ENCODE measurements around the gene RAD51B.
"Not testable (repeated sequence)": the region's sequence is repeated elsewhere in the genome, so short reads cannot be mapped to it uniquely, and the experiment has no call there.

The RAD51B gene

DNA sequence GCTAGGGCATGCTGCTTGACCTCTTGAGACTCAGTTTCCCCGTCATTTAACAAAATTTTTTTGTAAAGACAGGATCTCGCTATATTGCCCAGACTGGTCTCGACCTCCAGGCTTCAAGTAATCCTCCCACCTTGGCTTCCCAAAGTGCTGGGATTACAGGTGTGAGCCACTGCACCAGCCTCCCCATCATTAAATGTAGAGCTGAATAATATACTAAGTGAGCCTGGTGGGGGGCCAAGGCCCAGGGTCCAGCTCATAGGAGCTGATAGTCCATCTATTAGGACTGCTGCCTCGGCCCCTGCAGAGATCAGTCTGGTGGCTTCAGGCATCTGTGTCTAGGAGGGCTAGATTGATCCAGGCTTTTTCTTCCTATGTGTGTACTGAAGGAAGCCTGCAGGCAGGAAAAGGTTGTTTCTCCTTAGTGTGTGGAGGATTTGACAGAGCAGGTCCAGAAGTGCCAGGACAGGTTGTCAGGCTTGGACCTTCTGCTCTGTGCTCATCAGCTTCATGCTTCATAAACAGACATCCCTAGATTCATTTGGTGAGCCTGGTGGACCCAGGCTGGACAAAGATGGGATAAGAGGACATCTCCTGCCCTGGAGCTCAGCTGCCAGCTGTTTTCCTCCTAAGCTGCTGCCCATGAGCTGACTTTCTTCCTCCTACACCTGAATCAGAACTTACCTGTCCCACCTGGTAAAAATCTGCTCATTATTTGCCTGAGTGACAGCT, 837.9 kb downstream of the RAD51B start:
- no peak for DNase-seq

DNA sequence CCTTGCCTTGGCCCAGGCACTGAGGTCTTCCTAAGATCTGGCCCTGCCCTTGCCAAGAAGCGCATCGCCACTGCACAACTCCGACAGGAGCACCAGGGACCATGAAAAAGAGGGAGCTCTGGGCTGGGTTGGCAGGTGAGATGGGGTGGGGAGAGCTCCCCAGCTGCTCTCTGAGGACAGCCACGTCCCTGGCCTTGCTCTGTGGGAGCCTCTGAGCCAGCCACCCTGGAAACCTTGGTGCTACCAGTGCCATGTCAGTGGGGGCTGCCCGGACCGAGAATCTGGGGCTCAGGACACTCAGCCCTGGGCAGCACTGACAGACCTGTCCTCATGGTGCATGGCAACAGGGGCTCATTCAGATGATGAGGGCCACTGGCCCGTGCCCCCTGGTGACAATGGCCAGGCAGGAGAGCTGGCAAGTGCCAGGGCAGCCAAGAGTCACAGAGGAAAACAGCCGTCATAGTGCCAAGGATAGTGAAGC, 838.5 kb downstream of the RAD51B start:
- DNase-seq: no peak

DNA sequence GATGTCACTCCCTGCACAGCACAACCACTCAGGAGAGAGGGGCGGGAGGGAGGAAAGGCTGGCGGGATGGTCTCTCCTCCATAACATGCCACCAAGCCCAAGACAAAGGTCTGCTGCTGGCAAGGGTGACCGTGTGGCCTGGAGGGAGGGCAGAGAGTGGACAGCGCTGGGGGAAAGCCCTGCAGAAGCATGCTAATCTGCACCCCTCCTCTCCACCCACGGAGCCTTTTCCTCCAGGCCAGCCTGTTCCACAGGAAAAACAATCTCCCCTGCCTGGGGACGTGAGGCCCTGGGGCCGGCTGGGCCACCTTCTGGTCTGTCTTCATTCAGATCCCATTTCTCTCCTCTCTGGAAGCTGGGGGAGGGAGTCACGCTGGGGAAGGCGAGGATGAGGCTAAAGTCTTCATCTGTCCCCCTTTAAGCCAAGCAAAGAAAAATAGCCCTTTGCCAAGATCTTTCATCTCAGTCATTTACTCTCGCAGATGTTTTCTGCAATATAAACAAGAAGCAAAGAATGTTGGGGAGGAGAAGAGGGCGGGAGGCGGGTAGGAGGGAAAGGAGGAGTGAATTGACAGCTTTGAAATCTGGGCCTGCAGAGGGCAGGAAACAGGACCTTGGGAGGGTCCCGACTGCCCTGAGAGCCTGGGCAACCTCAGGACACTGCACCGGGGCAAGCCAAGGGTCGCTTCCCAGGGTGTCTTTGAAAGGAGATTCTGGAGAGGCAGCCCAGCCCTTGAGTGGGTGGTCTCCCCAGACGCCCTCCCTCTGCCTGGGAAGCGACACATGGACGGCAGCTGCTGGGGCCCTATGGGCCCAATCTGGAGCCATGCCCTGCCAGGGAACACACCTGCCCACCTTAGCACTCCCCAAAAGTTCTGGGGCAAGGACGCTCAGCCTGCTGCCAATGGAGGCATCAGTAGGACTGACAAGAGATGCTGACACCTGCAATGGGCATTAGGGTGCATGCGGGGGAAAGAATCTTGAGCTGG, 839.7 kb downstream of the RAD51B start:
- no peak for DNase-seq

DNA sequence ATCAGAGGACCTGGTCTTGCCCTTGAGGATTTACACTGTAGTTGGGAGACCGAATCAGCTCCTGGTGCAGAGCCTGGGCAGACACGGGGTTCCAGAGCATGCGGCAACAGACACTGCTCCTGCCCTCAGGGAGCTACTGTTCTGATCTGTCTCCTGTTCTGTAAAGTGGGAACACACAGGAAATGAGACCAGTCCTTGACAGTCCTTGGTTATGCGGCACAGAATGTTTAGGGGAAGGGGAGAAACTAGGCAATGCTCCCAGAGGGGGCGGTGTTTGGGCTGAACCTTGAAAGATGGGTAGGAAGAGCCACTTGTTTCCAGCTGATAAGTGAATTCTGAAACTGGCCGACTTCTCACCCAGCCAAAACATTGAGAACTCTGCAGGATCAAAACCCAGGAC, 840.9 kb downstream of the RAD51B start:
- DNase-seq: no peak

DNA sequence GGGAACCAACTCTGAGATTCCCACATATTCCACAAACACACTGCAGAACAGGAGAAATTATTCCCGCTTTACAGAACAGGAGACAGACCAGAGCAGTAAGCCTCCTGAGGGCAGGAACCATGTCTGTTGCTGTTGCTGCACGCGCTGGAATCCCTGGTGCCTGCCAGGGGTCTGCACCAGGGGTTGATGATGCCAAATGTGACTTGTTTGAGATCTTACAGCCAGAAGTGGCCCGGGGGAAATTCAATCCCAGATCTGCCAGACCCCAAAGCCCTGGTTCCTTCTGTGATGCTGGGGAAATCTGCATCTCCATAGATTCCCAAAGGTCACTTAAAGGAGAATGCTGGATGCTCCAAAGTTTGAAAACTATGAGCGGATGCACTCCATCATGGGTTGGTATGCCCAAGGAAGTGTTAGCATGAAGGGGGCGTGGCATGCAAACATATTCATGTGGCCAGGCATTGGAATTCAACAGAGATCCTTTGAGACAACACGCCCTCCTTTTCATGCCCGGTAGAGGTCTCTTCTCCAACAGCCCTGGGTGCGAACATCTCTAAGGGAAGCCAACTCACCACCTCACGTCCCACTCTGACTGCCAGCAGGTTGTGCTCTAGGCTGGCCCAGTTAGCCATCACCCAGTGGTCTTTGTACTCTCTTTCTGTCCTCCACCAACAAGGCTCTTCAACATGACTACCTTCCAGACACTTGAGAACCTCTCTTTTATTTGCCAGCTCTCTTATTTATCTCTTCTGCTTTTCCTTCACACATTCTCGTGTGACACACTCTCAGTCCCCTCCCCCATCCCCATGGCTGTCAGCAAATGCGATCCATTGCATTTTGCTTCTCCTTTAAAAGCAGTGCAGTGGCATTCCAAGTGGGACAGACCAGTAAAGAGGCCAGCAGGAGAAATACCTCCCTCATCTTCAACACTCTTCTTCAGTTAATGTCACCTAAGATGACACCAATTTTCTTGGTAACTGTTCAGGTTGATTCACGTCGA, 841.9 kb downstream of the RAD51B start:
- no peak for DNase-seq

DNA sequence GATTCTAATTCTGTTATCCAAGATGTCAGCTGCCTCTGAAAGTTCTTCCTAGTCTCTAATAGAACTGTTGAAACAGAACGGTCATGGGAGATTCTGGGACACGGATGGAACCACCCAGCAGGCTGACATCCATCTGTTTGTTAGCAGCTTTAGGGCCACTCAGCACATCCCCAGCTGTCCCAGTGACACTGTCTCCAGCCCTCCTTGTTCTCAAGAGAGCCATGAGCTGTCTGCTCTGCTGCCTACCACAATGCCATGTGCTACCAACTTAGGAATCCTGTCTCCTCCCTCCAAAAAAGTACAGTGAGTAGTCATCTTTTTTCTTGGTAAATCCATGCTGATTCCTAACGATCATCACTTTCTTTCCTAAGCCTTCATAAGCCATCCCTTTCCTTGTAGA, 842.8 kb downstream of the RAD51B start:
- no peak for DNase-seq

DNA sequence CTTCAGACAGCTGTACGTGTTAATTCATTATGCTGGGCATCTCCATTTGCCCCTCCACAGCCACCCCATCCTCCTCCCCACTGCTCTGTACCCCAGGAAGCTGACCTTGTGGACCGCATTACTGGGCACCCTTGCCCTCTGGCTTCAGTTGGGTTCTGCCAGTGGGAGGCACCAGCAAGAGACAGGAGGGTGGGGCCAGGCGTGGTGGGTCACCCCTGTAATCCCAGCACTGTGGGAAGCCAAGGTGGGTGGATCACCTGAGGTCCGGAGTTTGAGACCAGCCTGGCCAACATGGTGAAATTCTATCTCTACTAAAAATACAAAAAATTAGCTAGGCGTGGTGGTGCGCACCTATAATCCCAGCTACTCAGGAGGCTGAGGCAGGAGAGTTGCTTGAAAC, 843.2 kb downstream of the RAD51B start:
- DNase-seq: not testable (repeated sequence)

DNA sequence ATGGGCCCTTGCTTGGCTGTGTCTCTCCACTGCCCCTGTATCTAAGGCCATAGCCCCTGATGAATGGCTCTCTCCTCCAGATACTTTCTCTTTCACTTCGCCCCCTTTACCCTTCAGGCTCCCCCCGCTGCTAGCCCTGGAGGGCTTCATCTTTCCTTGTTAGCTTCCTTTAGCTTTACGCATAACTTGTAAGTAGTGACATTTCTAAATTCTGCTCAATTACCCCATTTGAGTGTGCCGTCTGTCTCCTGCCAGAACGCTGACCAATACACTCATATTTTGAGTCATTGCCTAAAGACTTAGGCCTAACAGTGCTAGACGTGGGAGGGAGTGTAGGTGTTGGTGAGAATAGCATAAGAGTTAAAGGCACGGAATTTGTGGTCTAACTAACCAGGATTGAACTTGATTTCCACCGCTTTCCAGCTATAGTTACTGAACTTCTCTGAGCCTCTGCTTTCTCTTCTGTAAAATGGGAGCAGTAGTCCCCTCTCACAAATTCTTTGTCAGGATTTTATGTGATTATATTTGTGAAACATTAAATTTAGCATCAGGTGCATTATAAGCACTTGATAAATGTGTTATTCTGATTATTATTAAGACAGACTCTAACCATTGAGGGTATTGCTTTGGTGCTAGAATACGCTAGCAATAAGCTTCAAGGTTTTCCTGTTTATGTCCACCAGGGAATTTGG, 844.0 kb downstream of the RAD51B start:
- DNase-seq: no peak

DNA sequence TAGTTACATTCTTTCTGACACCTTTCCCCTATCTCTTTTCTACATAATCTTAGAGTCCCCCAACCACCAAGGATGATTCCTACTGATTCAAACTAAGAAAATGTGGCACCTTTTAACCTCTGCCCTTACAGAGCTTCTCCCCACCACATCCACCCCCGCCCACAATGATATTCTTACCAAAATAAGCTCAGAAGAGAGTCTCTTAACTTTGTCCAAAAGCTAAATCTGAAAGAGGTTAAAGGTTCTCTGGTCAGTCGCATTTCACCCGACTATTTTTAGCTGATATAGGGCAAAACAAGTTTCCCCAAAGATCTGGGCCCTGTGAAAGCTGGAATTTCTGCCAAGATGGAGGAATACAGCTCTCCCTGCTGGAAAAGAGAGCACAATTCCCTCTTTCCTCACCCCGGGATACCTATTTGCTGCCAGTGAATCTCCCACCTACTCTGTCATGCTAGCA, 844.7 kb downstream of the RAD51B start:
- DNase-seq: no peak

DNA sequence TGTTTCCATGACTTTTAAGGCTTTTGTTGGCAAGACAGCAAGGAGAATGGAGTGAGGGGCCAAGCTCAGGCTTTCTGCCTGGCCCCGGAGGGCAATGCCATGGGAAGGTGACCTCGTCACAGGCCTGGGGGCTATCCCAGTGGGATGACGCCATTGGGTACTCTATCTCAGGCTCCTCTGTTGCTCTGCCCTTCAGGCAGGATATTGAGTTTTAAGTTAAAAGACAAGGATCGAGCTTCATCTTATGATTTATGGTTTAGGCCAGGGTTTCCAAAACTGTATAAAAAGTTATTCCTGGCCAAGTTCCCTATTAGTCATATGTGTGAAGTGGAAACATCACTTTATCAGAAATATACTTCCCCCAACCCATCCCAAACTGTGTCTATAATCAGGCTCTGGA, 845.6 kb downstream of the RAD51B start:
- DNase-seq: no peak

DNA sequence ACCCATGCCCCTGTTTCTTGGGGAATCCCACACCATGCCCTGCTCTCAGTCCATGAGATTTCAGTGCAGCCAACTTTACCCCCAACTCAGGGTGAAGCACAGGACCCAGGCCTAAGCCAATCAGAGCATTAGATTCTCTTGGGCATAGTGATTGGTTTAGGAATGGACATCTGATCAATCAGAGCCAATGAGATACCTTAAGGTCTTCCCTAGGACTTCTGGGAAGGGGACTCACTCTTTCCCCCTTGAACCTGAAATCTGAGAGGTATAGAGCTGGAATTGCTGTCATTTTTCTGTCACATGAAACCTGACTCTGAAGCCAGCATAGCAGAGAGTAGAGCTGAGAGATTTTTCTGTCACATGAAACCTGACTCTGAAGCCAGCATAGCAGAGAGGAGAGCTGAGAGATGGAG, 846.2 kb downstream of the RAD51B start:
- no peak for DNase-seq

DNA sequence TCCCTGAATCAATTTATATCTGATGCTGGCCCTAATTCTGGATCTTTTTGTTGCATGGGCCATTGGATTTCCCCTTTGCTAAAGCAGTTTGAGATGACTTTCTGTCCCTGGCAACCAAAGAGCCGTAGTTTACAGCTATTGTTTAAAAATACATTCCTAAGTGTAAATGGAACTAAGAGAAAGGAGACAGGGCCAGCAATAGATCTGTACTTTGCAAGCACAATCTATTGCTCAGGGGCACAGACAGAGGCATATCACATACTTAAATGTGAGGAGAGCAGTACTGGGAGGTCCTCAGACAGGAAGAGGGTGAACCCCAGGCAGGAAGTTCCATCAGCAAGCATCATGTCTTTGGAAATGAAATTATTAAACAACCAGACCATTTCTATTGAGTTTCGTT, 846.7 kb downstream of the RAD51B start:
- DNase-seq: no peak

DNA sequence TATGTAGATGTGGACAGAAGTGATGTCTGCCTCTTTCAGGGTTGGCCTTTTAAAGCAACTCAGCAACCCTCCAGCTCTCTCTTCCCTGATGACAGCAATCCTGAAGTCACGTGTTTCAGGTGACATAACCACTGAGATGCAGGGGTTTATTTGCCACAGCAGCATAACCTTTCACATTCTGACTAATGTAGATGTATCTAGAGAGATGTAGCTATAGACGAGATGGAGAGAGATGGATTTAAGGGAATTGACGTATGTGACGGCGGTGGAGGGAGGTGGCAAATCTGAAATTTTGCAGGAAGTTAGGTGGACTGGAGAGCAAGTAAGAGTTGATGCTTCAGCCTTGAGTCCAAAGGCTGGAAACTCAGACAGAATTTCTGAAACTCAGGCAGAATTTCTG, 847.3 kb downstream of the RAD51B start:
- DNase-seq: no peak

DNA sequence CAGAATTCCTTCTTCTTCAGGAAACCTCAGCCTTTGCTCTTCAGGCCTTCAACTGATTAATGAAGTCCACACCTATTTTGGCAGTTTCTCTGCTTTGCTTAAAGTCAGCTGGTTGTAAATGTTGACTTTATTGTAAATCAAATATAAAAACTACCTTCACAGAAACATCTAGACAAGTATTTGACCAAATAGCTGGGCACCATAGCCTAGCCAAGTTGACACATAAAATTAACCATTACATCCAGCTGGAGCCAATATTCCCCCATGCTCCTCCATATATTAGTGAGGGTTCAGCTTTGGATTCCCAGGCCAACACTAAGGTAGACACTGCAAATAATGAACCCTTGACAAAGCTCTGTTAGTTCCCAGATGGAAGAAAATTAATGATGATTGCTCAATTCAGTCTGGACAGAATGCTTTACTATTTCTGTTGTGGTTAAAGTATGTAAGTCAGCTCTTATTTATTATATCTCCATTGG, 847.8 kb downstream of the RAD51B start:
- DNase-seq: no peak

DNA sequence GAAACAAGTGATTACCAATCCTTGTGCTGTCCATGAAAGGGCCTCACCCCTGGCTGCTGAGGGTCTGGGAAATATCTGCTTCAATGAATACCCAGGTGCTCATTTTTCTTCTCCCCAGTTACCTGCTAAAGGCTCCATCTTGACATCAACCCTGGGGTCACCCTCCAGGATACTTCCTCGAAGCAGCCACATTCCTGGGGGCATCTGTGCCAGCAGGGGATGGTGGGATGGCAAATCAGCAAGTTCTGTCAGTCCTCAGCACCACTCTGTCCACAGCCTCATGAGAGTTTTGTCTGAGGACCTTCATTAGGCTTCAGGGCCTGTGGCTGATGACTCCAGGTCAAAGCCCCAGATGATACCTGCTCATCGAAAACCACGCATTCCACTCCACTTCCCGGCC, 848.4 kb downstream of the RAD51B start:
- no peak for DNase-seq

DNA sequence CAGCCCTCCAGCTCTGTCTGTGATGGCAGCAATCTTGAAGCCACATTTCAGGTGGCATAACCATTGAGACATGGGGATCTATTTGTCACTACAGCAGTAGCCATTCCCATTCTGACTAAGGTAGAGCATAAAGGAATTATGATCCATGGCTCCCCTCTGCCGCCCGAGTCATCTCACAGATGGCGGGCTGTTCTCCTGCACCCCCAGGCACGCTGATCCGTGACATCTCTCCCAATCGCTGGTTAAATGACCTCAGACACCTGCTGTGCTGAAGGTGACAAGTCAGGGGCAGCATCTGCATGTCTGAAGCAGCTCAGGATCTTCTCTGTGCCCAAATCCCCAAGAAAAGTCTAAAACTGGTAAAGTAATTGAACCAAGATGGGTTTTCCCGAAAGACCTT, 849.0 kb downstream of the RAD51B start:
- DNase-seq: no peak

DNA sequence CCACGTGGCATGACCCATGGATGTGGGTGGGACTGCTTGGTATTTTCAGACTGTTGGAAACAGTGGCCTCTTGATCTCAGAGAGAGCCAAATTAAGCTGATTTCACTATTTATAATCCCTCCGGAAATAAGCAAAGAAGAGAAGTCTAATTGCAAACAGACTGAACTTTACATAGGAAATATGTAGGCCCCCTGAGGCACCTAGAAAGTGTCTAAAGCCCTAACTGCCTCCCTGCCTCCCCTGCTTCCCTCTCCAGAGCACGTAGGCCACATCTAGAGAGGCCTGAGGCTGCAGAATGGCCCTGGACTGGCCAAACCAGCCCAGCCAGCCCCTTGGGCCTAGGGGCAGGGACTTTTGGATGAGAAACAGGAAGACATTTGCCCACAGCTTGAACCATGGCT, 849.5 kb downstream of the RAD51B start:
- no peak for DNase-seq

DNA sequence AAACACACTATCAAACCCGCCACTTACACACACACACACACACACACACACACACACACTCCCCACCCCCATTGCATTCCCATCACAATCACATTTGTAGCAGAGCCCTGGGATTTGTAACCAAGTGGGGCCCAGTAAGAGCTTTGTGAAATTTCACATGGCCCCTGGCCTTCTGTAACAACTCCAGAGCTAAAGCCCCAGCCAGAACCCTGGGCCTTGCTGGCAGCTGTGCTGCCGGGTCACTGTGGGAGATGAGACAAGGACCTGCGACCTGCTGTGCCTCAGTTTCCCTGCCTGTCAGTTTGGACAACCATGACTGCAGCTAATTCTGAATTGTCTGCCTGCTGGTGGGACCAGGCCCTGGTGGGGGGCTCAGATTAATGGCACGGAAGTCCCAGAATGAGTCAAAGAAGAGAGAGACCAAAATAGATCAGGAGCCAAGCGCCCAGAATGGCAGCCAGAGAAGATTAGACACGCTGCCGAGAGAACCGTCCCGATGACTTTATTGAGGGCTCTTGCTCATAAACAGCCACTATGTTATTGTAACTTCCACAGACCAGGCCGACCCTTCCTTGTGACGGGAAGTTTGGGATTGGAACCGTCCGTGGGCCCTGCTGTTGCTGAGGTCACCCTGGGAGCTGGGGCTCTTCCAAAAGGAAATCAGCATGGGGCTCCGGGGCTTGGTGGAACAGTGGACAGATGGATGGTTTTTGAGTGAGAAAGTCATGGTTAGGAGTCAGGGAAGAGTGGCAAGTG, 850.2 kb downstream of the RAD51B start:
- DNase-seq: no peak

DNA sequence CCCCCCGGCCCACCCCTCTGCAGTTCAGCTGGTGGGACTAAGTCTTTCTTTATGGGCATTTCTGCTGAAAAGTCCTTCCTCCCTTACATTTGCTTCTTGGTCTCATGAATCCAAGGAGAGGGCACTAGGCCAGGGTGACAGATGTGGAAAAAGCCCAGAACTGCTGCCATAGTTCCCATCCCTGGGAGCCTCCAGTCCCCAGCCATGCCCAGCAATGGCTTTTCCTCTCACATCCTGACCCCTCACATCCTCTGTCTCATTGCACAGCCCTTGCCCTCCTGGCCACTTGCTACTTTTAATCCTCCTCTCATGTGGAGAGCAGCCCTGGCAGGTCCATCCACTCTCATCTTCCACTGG, 850.8 kb downstream of the RAD51B start:
- DNase-seq: no peak

DNA sequence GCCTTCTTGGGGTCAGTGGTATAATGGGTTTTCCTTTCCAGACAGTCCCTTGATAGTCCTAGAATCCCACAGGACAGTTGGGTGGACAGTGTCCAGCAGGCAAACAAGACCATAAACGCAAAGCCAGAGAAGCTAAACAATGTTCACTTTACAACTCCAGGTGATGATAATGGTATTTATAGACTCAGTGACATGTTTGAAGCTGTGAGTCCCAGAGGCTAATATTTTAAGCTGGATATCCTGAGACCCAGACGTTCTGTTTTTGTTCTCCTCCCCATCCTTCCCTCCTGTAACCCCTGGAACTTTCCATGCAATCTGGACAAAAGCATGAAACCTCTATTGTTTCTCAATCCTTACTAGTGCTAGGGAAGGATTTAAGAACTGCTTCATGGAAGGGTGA, 852.3 kb downstream of the RAD51B start:
- no peak for DNase-seq

DNA sequence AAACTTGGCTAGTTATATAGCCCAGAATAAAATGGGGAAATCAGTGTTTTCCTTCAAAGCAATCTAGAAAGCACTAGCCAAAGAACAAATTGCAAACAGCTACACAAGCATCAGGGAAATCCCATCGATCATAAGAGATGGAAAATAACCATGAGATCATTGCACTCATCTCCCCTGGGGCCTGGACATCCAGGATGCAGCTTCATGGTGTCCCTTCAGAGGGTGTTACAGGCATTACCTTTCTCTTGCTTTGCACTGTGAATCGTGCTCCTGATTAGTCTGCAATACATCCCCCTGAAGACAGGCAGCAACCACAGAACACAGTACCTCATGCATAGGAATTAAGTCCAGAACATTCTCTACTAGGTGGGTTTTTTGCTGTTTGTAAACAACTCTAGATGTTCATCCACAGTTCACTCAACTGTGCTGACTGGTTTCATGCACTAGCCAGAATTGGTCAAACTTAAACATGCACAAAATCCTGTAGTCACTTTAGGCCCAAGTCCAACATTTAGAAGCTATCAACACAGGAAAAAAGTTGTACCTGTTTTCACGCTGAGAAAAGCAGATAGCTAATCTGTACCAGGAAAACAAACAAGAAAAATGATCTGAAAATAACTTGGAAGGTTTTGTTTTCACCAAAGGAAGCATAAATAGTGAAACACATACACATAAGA, 853.2 kb downstream of the RAD51B start:
- DNase-seq: no peak

Data from MV-4-11 (cell line).